Memory B cell (primary cell): Measurements from ENCODE around the gene MAP4K2.
"Not testable (repeated sequence)": the region's sequence is repeated elsewhere in the genome, so short reads cannot be mapped to it uniquely, and the experiment has no call there.

Experiments used
- ATAC-seq: fragments of 150-1000 bp; cut with Tn5 transposase; 2 replicates; pipeline ENCODE4 v1.10.0; 2021; ENCODE audit warnings: low read depth, mild to moderate bottlenecking, moderate library complexity
- DNase-seq, 2 donors: peaks; one replicate each; pipeline ENCODE4 v3.0.0; 2022; ENCODE audit warnings: low spot score in 2 of 2
- H3K27ac Mint-ChIP-seq: one replicate; pipeline ENCODE4 v1.8.0; 2022; ENCODE audit warnings: mild to moderate bottlenecking, moderate library complexity, mixed read lengths
- H3K27me3 Mint-ChIP-seq: one replicate; pipeline ENCODE4 v1.8.0; 2022; ENCODE audit warnings: mixed read lengths
- H3K36me3 Mint-ChIP-seq: one replicate; pipeline ENCODE4 v1.8.0; 2022; ENCODE audit warnings: mild to moderate bottlenecking, mixed read lengths
- H3K4me1 Mint-ChIP-seq: one replicate; pipeline ENCODE4 v1.8.0; 2022; ENCODE audit warnings: mixed read lengths
- H3K4me3 Mint-ChIP-seq: one replicate; pipeline ENCODE4 v1.8.0; 2022; ENCODE audit warnings: mild to moderate bottlenecking, moderate library complexity, mixed read lengths
- H3K9me3 Mint-ChIP-seq: one replicate; pipeline ENCODE4 v1.8.0; 2022; ENCODE audit warnings: mixed read lengths

MAP4K2 gene

GRCh38 chr11:64803158-64803845 lies at the start of gene MAP4K2:
MAP4K2 (minus strand) TSS chr11:64803214; CDS start chr11:64803149, 65 bp downstream.
- DNase-seq (peak; percentile 85 to 88), ATAC-seq (peak; percentile 81)
- Mint-ChIP-seq H3K9me3 (no peaks in the 10 kb centered on the region), H3K27me3 (no peaks in the 10 kb centered on the region), H3K4me1 (peaks cover 38% of the 10 kb centered on the region), H3K27ac (peak within 1 kb of the TSS; percentile 89), H3K4me3 (peak within 1 kb of the TSS; percentile 86), H3K36me3 (peaks cover 17% of the 10 kb centered on the region)

- H3K27ac Mint-ChIP-seq, result peak overlapping the region; percentile 97
- DNase-seq, result peak; percentile 72 to 74
- peak overlapping the region; percentile 65 for H3K4me3 Mint-ChIP-seq
- peaks cover 71% of the 10 kb centered on the region for H3K4me1 Mint-ChIP-seq
- peak; percentile 61 for ATAC-seq
- peaks cover 12% of the 10 kb centered on the region for H3K36me3 Mint-ChIP-seq
- no peaks in the 10 kb centered on the region for H3K27me3 Mint-ChIP-seq
- no peaks in the 10 kb centered on the region for H3K9me3 Mint-ChIP-seq
Observed at GRCh38 chr11:64851831-64852351, 48.9 kb upstream of the MAP4K2 start.

- Mint-ChIP-seq H3K27ac (peak overlapping the region; percentile 97), H3K9me3 (no peaks in the 10 kb centered on the region), H3K4me3 (peak overlapping the region; percentile 65), H3K36me3 (peaks cover 12% of the 10 kb centered on the region), H3K27me3 (no peaks in the 10 kb centered on the region), H3K4me1 (peaks cover 64% of the 10 kb centered on the region)
- peak; percentile 65 for ATAC-seq
- peak; percentile 76 to 83 for DNase-seq
Observed at GRCh38 chr11:64850979-64851567, 48.1 kb upstream of the MAP4K2 start.

GRCh38 chr11:64849598-64850356 lies 46.8 kb upstream of the MAP4K2 start:
- peak overlapping the region; percentile 11 for H3K4me3 Mint-ChIP-seq
- no peak for ATAC-seq
- peaks cover 56% of the 10 kb centered on the region for H3K4me1 Mint-ChIP-seq
- H3K36me3 Mint-ChIP-seq, result peaks cover 6% of the 10 kb centered on the region
- no peaks in the 10 kb centered on the region for H3K27me3 Mint-ChIP-seq
- H3K27ac Mint-ChIP-seq, result peak overlapping the region; percentile 97
- no peaks in the 10 kb centered on the region for H3K9me3 Mint-ChIP-seq
- no peak for DNase-seq

GRCh38 chr11:64848826-64849597 lies 46.0 kb upstream of the MAP4K2 start:
- H3K9me3 Mint-ChIP-seq, result no peaks in the 10 kb centered on the region
- DNase-seq, result peak; percentile 64 to 70
- no peaks in the 10 kb centered on the region for H3K27me3 Mint-ChIP-seq
- peak overlapping the region; percentile 74 for H3K4me3 Mint-ChIP-seq
- H3K27ac Mint-ChIP-seq, result peak overlapping the region; percentile 80
- peaks cover 51% of the 10 kb centered on the region for H3K4me1 Mint-ChIP-seq
- peak; percentile 32 for ATAC-seq
- peaks cover 3% of the 10 kb centered on the region for H3K36me3 Mint-ChIP-seq

GRCh38 chr11:64848214-64848825 lies 45.3 kb upstream of the MAP4K2 start:
- Mint-ChIP-seq H3K4me1 (peaks cover 51% of the 10 kb centered on the region), H3K9me3 (no peaks in the 10 kb centered on the region), H3K36me3 (peaks cover 2% of the 10 kb centered on the region), H3K27me3 (no peaks in the 10 kb centered on the region), H3K4me3 (peak overlapping the region; percentile 74), H3K27ac (peak overlapping the region; percentile 80)
- ATAC-seq, result no peak
- no peak for DNase-seq

GRCh38 chr11:64846998-64847666 lies 44.1 kb upstream of the MAP4K2 start:
- Mint-ChIP-seq H3K4me3 (peak overlapping the region; percentile 49), H3K27ac (peak overlapping the region; percentile 15), H3K4me1 (peaks cover 43% of the 10 kb centered on the region), H3K9me3 (no peaks in the 10 kb centered on the region), H3K27me3 (no peaks in the 10 kb centered on the region), H3K36me3 (no peaks in the 10 kb centered on the region)
- peak; percentile 17 for ATAC-seq
- DNase-seq, result peak; percentile 88 to 91

- Mint-ChIP-seq H3K4me3 (peak overlapping the region; percentile 71), H3K4me1 (peaks cover 31% of the 10 kb centered on the region), H3K27ac (peak overlapping the region; percentile 24)
- not testable (repeated sequence) for H3K27me3 Mint-ChIP-seq, DNase-seq, H3K36me3 Mint-ChIP-seq, H3K9me3 Mint-ChIP-seq, ATAC-seq
Observed at GRCh38 chr11:64845776-64846129, 42.7 kb upstream of the MAP4K2 start.

- H3K4me1 Mint-ChIP-seq, result peaks cover 30% of the 10 kb centered on the region
- peak overlapping the region; percentile 71 for H3K27ac Mint-ChIP-seq
- no peaks in the 10 kb centered on the region for H3K36me3 Mint-ChIP-seq
- H3K9me3 Mint-ChIP-seq, result no peaks in the 10 kb centered on the region
- no peaks in the 10 kb centered on the region for H3K27me3 Mint-ChIP-seq
- peak overlapping the region; percentile 71 for H3K4me3 Mint-ChIP-seq
- DNase-seq (no peak), ATAC-seq (no peak)
Observed at GRCh38 chr11:64845129-64845775, 42.2 kb upstream of the MAP4K2 start.

- DNase-seq, result peak; percentile 67 to 75
- peak within 1 kb of the TSS; percentile 89 for H3K4me3 Mint-ChIP-seq
- H3K27ac Mint-ChIP-seq, result peak within 1 kb of the TSS; percentile 71
- no peaks in the 10 kb centered on the region for H3K9me3 Mint-ChIP-seq
- H3K36me3 Mint-ChIP-seq, result peaks cover 2% of the 10 kb centered on the region
- H3K4me1 Mint-ChIP-seq, result peaks cover 30% of the 10 kb centered on the region
- H3K27me3 Mint-ChIP-seq, result no peaks in the 10 kb centered on the region
- peak; percentile 64 for ATAC-seq
Observed at GRCh38 chr11:64844330-64845128, 41.5 kb upstream of the MAP4K2 start, which contains the start of gene CDC42BPG. CDC42BPG (minus strand) TSS chr11:64844653; CDS start chr11:64844569, 84 bp downstream.

GRCh38 chr11:64843686-64844329 lies 40.8 kb upstream of the MAP4K2 start:
- H3K9me3 Mint-ChIP-seq, result no peaks in the 10 kb centered on the region
- H3K36me3 Mint-ChIP-seq, result peaks cover 5% of the 10 kb centered on the region
- peaks cover 27% of the 10 kb centered on the region for H3K4me1 Mint-ChIP-seq
- DNase-seq, result no peak
- H3K4me3 Mint-ChIP-seq, result peak overlapping the region; percentile 89
- no peaks in the 10 kb centered on the region for H3K27me3 Mint-ChIP-seq
- no peak overlapping the region for H3K27ac Mint-ChIP-seq
- no peak for ATAC-seq
